ENCODE measurements around the gene JAGN1. TPM values are rescaled to one million over a fixed set of nuclear protein-coding genes. Genes with fewer than 3 reads are reported as not detected.

JAGN1 gene
- total and polyA plus RNA-seq, 9 of the 15 experiments (the other 6 are each of a cell fraction or from before 2014, with no cell fraction given): 31.6 to 77.8 (median 40.3) TPM

DNA sequence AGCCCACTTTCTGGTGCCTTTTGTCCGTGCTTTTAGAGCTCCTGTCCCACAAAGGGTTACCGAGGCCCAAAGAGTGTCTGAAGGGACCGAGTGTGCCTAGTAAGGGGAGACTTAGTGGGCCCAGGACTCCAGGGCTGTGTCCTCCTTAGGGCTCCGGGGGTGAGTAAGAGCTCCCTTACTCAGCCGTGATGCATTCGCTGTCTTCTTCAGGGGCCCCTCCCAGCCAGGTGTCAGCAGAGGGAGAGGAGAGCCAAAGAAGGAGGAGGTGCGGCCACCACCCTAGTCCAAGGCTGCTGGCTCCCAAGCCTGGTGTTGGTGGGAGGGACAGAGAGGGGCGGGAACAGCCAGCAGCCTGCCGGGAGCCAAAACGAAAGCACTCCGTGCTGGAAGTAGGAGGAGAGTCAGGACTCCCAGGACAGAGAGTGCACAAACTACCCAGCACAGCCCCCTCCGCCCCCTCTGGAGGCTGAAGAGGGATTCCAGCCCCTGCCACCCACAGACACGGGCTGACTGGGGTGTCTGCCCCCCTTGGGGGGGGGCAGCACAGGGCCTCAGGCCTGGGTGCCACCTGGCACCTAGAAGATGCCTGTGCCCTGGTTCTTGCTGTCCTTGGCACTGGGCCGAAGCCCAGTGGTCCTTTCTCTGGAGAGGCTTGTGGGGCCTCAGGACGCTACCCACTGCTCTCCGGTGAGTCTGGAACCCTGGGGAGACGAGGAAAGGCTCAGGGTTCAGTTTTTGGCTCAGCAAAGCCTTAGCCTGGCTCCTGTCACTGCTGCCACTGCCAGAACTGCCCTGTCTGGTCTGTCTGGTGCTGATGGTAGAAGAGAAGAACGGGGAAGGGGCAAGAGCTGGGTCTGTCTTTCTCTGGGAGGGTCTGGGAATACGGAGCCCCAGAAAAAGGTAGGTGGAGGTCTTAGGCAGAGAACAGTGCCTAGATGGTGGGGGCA, 26.6 kb downstream of the JAGN1 start, which contains the start of gene IL17RC (continued):
- TF ChIP-seq, protein P1, sequence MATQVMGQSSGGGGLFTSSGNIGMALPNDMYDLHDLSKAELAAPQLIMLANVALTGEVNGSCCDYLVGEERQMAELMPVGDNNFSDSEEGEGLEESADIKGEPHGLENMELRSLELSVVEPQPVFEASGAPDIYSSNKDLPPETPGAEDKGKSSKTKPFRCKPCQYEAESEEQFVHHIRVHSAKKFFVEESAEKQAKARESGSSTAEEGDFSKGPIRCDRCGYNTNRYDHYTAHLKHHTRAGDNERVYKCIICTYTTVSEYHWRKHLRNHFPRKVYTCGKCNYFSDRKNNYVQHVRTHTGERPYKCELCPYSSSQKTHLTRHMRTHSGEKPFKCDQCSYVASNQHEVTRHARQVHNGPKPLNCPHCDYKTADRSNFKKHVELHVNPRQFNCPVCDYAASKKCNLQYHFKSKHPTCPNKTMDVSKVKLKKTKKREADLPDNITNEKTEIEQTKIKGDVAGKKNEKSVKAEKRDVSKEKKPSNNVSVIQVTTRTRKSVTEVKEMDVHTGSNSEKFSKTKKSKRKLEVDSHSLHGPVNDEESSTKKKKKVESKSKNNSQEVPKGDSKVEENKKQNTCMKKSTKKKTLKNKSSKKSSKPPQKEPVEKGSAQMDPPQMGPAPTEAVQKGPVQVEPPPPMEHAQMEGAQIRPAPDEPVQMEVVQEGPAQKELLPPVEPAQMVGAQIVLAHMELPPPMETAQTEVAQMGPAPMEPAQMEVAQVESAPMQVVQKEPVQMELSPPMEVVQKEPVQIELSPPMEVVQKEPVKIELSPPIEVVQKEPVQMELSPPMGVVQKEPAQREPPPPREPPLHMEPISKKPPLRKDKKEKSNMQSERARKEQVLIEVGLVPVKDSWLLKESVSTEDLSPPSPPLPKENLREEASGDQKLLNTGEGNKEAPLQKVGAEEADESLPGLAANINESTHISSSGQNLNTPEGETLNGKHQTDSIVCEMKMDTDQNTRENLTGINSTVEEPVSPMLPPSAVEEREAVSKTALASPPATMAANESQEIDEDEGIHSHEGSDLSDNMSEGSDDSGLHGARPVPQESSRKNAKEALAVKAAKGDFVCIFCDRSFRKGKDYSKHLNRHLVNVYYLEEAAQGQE (IDR thresholded peaks at IDR 0.05; ENCODE audit: borderline replicate concordance): no peak; the same call in 1 of the 2 replicates
- TF ChIP-seq, protein P1 (CRISPR knock-in tag; IDR thresholded peaks at IDR 0.05; ENCODE audit: low read depth): no peak
- TF ChIP-seq CBX5 (IDR thresholded peaks at IDR 0.05; ENCODE audit: borderline replicate concordance, low read depth) (no peak), SMARCA4 (IDR thresholded peaks at IDR 0.05) (no peak), PRMT5 (CRISPR knock-in tag; IDR thresholded peaks at IDR 0.05) (no peak), POLR3A (IDR thresholded peaks at IDR 0.05; ENCODE audit: borderline replicate concordance, extremely low read depth, insufficient read depth, insufficient read length) (no peak), RAD51 (IDR thresholded peaks at IDR 0.05; ENCODE audit: borderline replicate concordance, low read depth) (no peak), ZFP36 (IDR thresholded peaks at IDR 0.05; ENCODE audit: low read depth, low read length, partially characterized antibody) (peak; percentile 45), HNRNPH1 (optimal IDR thresholded peaks at IDR 0.05; ENCODE audit: low read depth, low read length) (no peak)
- TF ChIP-seq, protein P2, sequence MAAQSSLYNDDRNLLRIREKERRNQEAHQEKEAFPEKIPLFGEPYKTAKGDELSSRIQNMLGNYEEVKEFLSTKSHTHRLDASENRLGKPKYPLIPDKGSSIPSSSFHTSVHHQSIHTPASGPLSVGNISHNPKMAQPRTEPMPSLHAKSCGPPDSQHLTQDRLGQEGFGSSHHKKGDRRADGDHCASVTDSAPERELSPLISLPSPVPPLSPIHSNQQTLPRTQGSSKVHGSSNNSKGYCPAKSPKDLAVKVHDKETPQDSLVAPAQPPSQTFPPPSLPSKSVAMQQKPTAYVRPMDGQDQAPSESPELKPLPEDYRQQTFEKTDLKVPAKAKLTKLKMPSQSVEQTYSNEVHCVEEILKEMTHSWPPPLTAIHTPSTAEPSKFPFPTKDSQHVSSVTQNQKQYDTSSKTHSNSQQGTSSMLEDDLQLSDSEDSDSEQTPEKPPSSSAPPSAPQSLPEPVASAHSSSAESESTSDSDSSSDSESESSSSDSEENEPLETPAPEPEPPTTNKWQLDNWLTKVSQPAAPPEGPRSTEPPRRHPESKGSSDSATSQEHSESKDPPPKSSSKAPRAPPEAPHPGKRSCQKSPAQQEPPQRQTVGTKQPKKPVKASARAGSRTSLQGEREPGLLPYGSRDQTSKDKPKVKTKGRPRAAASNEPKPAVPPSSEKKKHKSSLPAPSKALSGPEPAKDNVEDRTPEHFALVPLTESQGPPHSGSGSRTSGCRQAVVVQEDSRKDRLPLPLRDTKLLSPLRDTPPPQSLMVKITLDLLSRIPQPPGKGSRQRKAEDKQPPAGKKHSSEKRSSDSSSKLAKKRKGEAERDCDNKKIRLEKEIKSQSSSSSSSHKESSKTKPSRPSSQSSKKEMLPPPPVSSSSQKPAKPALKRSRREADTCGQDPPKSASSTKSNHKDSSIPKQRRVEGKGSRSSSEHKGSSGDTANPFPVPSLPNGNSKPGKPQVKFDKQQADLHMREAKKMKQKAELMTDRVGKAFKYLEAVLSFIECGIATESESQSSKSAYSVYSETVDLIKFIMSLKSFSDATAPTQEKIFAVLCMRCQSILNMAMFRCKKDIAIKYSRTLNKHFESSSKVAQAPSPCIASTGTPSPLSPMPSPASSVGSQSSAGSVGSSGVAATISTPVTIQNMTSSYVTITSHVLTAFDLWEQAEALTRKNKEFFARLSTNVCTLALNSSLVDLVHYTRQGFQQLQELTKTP (IDR thresholded peaks at IDR 0.05; ENCODE audit: low read depth in 1 of 2, partially characterized antibody in 2 of 2): no peak
- TF ChIP-seq, protein P3, sequence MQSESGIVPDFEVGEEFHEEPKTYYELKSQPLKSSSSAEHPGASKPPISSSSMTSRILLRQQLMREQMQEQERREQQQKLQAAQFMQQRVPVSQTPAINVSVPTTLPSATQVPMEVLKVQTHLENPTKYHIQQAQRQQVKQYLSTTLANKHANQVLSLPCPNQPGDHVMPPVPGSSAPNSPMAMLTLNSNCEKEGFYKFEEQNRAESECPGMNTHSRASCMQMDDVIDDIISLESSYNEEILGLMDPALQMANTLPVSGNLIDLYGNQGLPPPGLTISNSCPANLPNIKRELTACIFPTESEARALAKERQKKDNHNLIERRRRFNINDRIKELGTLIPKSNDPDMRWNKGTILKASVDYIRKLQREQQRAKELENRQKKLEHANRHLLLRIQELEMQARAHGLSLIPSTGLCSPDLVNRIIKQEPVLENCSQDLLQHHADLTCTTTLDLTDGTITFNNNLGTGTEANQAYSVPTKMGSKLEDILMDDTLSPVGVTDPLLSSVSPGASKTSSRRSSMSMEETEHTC (IDR thresholded peaks at IDR 0.05): no peak
- TF ChIP-seq, protein P4, sequence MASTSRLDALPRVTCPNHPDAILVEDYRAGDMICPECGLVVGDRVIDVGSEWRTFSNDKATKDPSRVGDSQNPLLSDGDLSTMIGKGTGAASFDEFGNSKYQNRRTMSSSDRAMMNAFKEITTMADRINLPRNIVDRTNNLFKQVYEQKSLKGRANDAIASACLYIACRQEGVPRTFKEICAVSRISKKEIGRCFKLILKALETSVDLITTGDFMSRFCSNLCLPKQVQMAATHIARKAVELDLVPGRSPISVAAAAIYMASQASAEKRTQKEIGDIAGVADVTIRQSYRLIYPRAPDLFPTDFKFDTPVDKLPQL (IDR thresholded peaks at IDR 0.05; ENCODE audit: extremely low read depth, insufficient read length): no peak

Measured in K562 (cell line).